ENCODE results near the gene ELMOD1. TPM values are rescaled to one million over a fixed set of nuclear protein-coding genes. Genes with fewer than 3 reads are reported as not detected.

ELMOD1 gene
- total and polyA plus RNA-seq, 2 experiments from 2014 or later: 1.2 to 1.6 TPM

DNA sequence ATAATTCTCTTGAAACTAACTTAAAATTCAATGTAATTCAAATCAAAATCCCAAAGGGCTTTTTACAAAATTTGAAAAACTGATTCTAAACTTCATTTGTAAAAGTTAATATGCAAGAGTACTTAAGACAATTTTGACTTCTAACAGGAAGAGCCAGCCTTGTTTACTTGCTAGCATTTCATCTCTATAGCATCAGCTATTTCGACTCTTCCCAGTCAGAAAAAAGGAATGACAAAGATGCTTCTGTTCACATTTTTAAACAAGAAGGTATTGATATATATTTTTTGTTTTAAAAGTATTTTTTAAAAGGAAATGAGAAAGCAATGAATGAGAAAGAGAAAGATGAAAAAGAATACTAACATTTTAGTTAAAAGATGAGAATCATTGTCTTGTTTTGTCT is 104.5 kb downstream of the ELMOD1 start:
- no peak overlapping the region for H3K4me2 ChIP-seq
- no peaks in the 10 kb centered on the region for H3K9me2 ChIP-seq (ENCODE audit: insufficient read depth)
- Mint-ChIP-seq H3K9me3 (no peaks in the 10 kb centered on the region; the same call in 2 of the 3 replicates), H3K4me1 (peaks cover 10% of the 10 kb centered on the region), H3K36me3 (ENCODE audit: low read depth) (no peaks in the 10 kb centered on the region), H3K27me3 (ENCODE audit: insufficient read depth, low read depth, poor library complexity) (no peaks in the 10 kb centered on the region), H3K27ac (no peak overlapping the region), H3K4me3 (no peak overlapping the region)
- no peak overlapping the region for H3K4me3 ChIP-seq
- TF ChIP-seq, protein P1, sequence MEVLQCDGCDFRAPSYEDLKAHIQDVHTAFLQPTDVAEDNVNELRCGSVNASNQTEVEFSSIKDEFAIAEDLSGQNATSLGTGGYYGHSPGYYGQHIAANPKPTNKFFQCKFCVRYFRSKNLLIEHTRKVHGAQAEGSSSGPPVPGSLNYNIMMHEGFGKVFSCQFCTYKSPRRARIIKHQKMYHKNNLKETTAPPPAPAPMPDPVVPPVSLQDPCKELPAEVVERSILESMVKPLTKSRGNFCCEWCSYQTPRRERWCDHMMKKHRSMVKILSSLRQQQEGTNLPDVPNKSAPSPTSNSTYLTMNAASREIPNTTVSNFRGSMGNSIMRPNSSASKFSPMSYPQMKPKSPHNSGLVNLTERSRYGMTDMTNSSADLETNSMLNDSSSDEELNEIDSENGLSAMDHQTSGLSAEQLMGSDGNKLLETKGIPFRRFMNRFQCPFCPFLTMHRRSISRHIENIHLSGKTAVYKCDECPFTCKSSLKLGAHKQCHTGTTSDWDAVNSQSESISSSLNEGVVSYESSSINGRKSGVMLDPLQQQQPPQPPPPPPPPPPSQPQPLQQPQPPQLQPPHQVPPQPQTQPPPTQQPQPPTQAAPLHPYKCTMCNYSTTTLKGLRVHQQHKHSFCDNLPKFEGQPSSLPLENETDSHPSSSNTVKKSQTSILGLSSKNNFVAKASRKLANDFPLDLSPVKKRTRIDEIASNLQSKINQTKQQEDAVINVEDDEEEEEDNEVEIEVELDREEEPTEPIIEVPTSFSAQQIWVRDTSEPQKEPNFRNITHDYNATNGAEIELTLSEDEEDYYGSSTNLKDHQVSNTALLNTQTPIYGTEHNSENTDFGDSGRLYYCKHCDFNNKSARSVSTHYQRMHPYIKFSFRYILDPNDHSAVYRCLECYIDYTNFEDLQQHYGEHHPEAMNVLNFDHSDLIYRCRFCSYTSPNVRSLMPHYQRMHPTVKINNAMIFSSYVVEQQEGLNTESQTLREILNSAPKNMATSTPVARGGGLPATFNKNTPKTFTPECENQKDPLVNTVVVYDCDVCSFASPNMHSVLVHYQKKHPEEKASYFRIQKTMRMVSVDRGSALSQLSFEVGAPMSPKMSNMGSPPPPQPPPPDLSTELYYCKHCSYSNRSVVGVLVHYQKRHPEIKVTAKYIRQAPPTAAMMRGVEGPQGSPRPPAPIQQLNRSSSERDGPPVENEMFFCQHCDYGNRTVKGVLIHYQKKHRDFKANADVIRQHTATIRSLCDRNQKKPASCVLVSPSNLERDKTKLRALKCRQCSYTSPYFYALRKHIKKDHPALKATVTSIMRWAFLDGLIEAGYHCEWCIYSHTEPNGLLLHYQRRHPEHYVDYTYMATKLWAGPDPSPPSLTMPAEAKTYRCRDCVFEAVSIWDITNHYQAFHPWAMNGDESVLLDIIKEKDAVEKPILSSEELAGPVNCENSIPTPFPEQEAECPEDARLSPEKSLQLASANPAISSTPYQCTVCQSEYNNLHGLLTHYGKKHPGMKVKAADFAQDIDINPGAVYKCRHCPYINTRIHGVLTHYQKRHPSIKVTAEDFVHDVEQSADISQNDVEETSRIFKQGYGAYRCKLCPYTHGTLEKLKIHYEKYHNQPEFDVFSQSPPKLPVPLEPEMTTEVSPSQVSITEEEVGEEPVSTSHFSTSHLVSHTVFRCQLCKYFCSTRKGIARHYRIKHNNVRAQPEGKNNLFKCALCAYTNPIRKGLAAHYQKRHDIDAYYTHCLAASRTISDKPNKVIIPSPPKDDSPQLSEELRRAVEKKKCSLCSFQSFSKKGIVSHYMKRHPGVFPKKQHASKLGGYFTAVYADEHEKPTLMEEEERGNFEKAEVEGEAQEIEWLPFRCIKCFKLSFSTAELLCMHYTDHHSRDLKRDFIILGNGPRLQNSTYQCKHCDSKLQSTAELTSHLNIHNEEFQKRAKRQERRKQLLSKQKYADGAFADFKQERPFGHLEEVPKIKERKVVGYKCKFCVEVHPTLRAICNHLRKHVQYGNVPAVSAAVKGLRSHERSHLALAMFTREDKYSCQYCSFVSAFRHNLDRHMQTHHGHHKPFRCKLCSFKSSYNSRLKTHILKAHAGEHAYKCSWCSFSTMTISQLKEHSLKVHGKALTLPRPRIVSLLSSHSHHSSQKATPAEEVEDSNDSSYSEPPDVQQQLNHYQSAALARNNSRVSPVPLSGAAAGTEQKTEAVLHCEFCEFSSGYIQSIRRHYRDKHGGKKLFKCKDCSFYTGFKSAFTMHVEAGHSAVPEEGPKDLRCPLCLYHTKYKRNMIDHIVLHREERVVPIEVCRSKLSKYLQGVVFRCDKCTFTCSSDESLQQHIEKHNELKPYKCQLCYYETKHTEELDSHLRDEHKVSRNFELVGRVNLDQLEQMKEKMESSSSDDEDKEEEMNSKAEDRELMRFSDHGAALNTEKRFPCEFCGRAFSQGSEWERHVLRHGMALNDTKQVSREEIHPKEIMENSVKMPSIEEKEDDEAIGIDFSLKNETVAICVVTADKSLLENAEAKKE (CRISPR knock-in tag; IDR thresholded peaks at IDR 0.05): no peak
- TF ChIP-seq, protein P2, sequence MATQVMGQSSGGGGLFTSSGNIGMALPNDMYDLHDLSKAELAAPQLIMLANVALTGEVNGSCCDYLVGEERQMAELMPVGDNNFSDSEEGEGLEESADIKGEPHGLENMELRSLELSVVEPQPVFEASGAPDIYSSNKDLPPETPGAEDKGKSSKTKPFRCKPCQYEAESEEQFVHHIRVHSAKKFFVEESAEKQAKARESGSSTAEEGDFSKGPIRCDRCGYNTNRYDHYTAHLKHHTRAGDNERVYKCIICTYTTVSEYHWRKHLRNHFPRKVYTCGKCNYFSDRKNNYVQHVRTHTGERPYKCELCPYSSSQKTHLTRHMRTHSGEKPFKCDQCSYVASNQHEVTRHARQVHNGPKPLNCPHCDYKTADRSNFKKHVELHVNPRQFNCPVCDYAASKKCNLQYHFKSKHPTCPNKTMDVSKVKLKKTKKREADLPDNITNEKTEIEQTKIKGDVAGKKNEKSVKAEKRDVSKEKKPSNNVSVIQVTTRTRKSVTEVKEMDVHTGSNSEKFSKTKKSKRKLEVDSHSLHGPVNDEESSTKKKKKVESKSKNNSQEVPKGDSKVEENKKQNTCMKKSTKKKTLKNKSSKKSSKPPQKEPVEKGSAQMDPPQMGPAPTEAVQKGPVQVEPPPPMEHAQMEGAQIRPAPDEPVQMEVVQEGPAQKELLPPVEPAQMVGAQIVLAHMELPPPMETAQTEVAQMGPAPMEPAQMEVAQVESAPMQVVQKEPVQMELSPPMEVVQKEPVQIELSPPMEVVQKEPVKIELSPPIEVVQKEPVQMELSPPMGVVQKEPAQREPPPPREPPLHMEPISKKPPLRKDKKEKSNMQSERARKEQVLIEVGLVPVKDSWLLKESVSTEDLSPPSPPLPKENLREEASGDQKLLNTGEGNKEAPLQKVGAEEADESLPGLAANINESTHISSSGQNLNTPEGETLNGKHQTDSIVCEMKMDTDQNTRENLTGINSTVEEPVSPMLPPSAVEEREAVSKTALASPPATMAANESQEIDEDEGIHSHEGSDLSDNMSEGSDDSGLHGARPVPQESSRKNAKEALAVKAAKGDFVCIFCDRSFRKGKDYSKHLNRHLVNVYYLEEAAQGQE (IDR thresholded peaks at IDR 0.05; ENCODE audit: unreplicated experiment): no peak
- H3K36me3 ChIP-seq (ENCODE audit: insufficient read depth): no peaks in the 10 kb centered on the region
- no peaks in the 10 kb centered on the region for H3K27me3 ChIP-seq (ENCODE audit: insufficient read depth)
- H3K4me1 ChIP-seq (ENCODE audit: insufficient read depth): no peaks in the 10 kb centered on the region
- no peaks in the 10 kb centered on the region for H4K20me1 ChIP-seq (replicated peaks; ENCODE audit: insufficient read depth)
- no peak for DNase-seq (ENCODE audit: low spot score)
- no peak overlapping the region for H2AFZ ChIP-seq
- no peaks in the 10 kb centered on the region for H3K79me2 ChIP-seq (replicated peaks; ENCODE audit: insufficient read depth)
- no peak overlapping the region for H3K27ac ChIP-seq (ENCODE audit: low read depth)
- no peak for ATAC-seq
- H3F3A ChIP-seq (replicated peaks; ENCODE audit: low read depth): no peaks in the 10 kb centered on the region

Data from GM23338 (cell line).